Activated gamma-delta T cell treated with Interleukin-2 at 50 U/mL for 16 hours (primary cell): ENCODE results near the gene CAPZA1.
A peak's percentile ranks its signal among the peaks of the same experiment; 100 is the strongest.

Source experiments
- DNase-seq: peaks from one replicate; pipeline ENCODE4 v3.0.0-alpha.2; 2020

Gene CAPZA1

DNA sequence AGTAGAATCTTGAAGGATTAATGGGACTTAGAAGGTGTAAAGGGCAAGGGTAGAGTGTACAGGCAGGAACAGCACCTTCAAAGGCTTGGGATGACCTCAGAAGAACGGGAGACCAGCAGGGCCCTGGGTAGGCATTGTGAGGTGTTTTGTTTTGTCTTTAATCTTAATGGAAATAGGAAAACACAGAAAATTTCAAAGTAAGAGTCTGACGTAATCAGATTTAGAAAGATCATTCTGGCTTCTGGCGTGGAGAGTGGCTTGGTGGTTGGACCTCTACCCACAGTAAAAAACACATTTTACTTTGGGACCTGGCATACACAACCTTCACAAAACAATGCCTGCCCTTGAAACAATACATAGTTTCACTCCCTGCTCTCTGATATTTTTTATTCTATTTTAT is 59.0 kb downstream of the CAPZA1 start:
- DNase-seq: no peak

DNA sequence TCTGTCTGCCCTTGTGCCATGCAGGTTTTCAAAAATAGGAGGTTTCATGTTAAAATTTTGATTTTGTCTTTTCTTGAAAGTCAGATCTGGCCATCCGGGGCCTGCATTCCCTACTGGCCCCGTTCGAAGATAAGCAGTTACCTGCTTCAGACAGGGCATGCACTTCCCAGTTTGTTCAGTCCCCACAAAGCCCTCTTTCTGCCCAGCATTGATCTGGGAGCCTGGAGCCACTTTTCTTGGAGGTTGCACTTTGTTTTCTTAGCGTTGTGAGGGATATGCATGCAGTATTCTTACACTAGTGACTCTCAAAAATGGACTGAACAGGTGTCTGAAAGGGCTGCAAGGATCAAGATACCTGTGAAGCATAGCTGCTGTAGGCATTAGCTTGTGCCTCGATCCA is 66.3 kb downstream of the CAPZA1 start:
- DNase-seq: no peak

DNA sequence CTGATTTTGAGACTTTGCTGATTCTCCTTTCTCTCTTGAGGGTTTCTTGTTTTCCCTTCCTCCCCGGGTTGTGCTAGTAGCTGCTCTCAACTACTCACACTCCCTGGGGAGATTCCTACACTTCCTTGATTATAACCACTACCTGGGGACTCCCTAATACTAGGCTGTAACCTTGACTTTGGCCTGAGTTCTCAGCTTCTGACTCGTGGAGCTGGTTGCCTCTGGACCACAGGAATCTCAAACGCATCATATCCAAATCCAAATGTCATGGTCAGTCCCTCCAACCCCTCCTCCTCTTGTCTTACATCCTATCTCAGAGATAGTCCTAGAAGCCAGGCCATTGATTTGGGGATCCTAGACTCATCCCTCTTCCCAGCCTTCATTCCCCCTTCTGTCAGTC is 66.8 kb downstream of the CAPZA1 start:
- no peak for DNase-seq

DNA sequence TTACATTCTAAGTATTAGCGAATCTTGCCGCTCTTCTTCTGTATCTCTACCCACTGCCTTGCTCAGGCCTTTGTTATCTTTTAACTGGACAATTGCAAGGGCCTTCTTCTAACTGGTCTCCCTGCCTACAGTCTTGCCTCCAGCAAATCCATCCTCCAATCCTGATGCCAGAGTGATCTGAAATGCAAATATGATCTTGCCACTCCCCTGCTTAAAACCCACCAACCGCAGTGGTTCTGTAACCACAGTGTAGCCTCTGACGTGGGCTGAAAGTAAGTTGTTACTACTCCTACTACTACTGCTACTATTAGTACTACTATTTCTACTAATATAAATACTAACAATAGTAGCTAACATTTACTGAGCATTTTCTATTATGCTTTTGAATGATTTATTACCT is 67.2 kb downstream of the CAPZA1 start:
- DNase-seq: no peak

DNA sequence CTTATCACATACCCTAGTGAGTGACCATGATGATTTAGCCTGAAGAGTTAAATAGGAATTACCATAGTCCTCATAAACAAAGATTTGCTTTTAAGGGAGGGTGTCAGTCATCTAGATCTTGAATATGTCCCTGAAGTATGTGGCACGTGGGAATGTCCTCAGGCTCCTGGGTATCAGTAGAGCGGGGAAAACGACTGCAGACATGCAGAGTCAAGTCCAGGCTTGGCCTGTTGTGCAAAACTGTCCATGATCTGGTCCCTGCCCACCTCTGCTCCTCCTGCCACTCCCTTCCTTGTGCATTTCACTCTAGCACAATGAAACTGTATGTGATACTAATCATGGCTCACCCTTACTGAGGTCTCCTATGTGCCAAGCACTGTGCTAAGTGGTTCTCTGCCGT is 67.7 kb downstream of the CAPZA1 start:
- no peak for DNase-seq

DNA sequence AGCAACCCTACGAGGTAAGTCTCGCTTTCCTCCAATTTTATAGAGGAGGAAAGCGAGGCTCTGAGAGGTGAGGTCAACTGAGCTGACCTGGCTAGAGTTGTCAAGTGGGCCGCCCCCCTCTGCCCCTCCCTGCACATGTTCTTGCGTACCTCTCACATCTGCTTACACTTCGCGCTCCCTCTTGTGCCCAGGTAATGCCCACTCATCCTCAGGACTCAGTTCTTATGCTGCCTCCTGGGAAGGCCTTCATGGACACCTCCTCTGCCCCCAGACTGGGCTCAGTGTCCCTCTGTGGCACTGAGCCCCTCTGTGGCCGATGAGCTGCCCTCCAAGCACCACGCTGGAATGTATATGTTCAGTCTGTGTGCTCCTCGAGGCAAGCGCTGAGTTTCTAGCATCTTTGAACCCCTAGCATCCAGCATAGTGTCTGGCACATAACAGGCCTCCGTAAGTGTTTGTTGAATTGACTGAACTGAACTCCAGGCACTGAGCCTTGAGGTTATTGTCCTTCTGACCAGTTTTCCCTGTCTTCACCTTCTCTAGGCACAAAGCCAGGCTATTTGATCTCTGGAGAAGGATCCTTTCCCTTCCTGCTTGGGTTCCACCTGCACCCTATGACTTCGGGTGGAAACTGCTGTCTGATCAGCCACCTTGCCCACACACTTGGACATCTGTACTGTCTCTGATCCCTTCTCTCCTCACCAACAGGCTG is 68.3 kb downstream of the CAPZA1 start:
- DNase-seq: no peak

DNA sequence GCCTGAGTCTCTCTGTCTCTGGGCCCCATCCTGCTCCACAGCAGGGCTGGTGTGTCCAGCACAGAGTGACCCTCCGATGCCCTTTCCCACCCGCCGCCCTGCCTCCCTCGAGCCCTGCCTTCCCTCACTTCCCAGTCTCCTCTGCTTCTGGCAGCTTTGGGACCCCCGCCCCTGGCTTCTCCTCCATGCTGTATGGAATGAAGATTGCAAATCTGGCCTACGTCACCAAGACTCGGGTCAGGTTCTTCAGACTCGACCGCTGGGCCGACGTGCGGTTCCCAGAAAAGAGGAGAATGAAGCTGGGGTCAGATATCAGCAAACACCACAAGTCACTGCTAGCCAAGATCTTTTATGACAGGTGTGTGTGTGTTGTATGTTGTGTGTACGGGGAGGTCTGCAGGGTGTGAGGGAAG is 69.2 kb downstream of the CAPZA1 start:
- DNase-seq: no peak

DNA sequence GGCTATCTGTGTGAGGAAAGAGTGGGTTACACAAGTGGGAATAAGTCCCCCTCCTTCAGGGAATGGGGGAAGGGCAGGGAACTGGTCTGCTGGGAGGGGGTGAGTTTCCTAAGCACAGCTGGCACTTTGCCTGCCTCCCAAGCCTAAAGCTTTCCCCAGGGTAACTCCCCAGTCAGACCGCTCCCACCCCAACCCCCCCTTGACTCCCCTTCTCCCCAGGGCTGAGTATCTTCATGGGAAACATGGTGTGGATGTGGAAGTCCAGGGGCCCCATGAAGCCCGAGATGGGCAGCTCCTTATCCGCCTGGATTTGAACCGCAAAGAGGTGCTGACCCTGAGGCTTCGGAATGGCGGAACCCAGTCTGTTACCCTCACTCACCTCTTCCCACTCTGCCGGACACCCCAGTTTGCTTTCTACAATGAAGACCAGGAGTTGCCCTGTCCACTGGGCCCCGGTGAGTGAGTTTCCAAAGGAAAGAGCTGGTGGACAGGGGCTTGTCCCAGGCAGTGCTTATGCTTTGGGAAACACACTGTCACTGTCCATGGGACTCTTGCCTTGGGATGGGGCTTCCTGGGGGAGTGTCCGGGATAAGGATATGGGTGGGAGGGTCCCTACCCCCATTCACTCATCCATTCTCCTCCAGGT is 69.7 kb downstream of the CAPZA1 start:
- DNase-seq: no peak

DNA sequence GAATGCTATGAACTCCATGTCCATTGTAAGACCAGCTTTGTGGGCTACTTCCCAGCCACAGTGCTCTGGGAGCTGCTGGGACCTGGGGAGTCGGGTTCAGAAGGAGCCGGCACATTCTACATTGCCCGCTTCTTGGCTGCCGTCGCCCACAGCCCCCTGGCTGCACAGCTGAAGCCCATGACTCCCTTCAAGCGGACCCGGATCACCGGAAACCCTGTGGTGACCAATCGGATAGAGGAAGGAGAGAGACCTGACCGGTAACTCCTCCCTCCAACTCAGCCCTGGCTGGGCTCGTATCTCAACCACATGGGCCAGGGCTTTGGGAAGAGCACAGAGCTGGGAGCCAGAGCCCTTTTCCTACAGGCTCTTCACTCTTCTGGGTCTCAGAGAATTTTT is 70.2 kb downstream of the CAPZA1 start:
- DNase-seq: no peak

DNA sequence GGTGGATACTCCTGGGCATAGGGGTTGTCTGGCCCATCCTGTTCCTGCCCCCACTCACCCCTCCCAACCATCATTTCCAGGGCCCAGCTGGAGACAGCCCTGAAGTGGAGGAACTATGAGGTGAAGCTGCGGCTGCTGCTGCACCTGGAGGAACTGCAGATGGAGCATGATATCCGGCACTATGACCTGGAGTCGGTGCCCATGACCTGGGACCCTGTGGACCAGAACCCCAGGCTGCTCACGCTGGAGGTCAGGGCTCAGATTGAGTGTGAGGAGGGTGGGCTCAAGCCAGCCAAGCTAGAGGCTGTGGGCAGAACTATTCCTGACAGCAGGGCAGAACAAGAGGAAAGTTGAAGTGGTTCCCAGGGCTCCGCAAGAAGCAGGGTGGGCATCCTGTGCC is 73.0 kb downstream of the CAPZA1 start:
- DNase-seq: no peak

DNA sequence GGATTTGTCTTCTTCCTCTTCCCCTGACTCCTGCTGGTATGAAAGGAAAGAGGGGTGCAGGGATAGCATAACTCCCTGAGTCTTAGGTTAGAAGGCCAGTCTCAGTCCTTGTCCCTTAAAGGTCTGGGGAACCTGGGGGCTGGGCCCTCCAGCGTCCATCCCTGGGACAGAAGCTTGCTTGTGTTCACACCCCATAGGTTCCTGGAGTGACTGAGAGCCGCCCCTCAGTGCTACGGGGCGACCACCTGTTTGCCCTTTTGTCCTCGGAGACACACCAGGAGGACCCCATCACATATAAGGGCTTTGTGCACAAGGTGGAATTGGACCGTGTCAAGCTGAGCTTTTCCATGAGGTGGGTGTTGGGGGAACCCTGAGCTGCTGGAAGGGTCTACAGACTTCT is 74.2 kb downstream of the CAPZA1 start:
- no peak for DNase-seq

DNA sequence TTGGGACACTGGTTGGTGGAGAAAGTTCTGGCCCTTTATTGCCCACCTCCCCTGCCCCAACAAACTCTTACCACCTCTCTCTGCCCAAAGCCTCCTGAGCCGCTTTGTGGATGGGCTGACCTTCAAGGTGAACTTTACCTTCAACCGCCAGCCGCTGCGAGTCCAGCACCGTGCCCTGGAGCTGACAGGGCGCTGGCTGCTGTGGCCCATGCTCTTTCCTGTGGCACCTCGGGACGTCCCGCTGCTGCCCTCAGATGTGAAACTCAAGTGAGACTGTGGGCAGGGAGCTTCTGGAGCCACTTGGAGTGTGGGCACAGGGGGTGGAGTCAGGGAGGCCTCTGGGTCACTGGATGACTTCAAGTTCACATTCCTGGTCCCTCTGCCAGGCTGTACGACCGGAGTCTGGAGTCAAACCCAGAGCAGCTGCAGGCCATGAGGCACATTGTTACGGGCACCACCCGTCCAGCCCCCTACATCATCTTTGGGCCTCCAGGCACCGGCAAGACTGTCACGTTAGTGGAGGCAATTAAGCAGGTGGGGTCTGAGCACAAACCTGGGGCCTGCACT is 74.8 kb downstream of the CAPZA1 start:
- no peak for DNase-seq

DNA sequence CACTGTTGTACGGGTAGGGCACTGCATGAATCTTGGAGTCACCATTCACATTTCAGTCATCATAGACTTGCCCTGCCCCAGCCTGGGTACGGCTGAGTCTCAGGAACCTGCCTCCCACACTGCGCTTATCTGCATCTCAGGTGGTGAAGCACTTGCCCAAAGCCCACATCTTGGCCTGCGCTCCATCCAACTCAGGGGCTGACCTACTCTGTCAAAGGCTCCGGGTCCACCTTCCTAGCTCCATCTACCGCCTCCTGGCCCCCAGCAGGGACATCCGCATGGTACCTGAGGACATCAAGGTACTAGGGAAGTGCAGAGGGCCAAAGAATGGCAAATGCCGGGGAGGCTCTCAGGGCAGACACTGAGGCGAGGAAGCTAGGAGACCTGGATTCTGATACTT is 75.6 kb downstream of the CAPZA1 start:
- no peak for DNase-seq

DNA sequence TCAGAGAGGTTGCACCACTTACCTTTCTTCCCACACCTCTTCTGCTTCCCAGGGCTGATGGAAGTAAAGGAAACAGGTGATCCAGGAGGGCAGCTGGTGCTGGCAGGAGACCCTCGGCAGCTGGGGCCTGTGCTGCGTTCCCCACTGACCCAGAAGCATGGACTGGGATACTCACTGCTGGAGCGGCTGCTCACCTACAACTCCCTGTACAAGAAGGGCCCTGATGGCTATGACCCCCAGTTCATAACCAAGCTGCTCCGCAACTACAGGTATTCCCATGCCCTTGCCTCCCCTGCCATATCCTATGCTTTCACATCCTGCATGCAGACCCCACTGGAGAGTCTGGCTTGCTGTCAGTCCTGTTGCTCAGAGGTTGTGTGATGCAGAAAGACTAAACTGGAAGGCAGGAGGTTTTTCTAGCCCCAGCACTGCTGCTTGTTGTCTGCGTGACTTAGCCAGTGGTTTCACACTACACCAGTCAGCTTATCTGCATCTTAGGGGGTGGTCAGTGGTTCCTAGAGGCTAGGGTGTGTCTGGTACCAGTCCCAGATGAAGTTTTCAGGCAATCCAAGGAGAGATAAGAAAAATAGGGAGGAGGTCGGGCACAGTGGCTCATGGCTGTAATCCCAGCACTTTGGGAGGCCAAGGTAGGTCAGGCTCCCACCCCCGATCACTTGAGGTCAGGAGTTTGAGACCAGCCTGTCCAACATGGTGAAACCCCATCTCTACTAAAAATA is 77.1 kb downstream of the CAPZA1 start:
- no peak for DNase-seq

DNA sequence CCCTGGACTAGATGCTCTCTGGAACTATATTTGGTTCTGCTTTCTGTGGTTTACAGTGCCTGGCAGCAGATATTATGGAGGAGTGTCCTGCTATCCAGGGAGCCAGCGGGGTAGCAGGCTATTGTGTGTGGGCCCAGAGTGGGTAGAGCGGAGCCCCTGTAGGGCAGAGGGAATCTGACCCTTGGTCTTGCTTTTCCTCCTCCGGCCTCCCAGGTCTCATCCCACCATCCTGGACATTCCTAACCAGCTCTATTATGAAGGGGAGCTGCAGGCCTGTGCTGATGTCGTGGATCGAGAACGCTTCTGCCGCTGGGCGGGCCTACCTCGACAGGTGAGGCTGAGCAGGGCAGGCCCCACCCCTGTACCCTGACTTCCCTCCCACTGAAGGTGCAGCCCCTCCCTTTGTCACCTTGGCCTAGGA is 78.2 kb downstream of the CAPZA1 start:
- DNase-seq: no peak

DNA sequence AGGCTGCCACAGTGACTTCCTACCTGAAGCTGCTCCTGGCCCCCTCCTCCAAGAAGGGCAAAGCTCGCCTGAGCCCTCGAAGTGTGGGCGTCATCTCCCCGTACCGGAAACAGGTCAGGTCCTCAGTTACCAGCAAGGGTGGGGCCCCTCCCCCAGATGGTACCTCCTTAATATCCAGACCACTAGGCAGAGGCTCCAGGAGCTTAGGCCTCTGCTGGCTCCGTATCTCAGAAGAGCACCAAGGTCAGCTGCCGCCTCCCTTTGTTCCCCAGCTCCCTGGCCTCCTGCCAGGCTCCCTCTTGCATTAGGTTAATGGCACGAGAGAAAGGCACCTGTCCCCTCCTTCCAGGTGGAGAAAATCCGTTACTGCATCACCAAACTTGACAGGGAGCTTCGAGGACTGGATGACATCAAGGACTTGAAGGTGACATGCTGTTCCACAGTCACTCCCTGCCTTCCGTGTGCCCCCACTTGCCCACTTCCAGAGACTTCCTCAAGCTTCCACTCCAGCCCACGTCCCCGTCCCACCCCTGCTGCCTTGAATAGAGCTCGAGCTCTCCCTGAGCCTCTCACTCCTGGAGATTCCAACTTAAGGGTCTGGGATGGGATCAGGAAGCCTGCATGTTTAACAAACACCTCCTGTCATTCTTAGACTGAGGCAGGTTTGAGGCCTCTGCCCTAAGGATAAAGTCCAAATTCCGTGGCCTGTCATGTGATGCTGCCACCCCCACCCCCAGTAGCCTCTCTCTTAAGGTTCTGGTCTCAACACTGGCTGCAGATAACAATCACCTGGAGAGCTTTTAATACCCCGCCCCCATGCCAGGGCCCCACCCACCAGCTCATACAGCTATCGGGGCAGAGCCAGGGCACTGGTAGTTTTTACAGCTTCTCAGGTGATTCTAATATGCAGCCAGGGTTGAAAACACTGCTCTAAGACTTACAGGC is 79.0 kb downstream of the CAPZA1 start:
- DNase-seq: no peak

DNA sequence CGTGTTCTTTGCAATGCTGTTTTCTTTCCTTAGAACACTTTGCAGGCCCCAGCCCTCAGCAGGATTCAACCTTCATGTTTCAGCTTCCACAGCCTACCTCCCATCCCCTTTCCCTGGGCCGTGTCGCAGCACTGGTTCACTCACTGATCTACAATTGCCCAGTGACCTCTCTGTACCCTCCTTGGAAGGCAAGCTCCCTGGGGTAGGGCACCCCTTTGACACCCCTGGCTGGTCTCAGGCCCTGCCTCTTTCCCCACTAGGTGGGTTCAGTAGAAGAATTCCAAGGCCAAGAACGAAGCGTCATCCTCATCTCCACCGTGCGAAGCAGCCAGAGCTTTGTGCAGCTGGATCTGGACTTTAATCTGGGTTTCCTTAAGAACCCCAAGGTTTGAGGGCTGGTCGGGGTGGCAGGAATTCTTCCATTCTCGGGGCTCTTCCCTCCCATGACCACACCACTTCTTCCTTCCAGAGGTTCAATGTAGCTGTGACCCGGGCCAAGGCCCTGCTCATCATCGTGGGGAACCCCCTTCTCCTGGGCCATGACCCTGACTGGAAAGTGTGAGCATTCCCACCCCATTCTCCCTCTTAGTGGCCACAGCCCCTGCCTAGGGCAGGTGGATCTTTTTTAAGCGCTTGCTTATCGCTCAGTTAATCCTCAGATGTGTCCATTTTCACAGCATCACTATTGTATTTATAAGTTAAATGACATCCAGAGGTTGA is 80.0 kb downstream of the CAPZA1 start:
- DNase-seq: no peak

DNA sequence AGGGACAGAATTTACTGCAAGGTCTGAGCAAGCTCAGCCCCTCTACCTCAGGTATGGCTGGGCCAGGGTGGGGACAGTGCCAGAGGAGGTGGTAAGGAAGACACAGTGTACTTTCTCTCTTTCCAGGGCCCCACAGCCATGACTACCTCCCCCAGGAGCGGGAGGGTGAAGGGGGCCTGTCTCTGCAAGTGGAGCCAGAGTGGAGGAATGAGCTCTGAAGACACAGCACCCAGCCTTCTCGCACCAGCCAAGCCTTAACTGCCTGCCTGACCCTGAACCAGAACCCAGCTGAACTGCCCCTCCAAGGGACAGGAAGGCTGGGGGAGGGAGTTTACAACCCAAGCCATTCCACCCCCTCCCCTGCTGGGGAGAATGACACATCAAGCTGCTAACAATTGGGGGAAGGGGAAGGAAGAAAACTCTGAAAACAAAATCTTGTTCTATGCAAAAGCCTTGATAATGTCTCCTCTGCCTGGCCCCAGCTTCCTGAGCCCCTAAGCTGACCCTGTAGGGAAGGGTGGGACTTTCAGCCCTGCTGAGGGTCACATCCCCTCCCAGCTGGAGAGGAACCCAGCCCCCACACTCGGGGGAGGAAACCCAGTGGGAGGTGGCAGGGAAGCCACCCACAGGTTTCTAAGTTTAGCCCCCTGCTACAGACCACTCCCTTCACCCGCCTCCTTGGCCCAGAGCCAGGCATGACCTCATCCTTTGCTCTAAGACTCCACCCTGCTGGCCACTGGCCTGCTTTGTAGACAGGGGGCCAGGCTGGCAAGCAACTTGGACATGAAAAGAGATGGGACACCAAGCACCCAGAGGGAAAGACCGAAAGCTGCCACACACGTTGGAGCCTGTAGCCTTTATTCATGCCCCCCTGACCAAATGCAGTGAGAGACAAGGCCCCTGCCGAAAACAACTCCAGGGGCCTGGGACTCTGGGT is 80.9 kb downstream of the CAPZA1 start:
- DNase-seq: peak; percentile 69

DNA sequence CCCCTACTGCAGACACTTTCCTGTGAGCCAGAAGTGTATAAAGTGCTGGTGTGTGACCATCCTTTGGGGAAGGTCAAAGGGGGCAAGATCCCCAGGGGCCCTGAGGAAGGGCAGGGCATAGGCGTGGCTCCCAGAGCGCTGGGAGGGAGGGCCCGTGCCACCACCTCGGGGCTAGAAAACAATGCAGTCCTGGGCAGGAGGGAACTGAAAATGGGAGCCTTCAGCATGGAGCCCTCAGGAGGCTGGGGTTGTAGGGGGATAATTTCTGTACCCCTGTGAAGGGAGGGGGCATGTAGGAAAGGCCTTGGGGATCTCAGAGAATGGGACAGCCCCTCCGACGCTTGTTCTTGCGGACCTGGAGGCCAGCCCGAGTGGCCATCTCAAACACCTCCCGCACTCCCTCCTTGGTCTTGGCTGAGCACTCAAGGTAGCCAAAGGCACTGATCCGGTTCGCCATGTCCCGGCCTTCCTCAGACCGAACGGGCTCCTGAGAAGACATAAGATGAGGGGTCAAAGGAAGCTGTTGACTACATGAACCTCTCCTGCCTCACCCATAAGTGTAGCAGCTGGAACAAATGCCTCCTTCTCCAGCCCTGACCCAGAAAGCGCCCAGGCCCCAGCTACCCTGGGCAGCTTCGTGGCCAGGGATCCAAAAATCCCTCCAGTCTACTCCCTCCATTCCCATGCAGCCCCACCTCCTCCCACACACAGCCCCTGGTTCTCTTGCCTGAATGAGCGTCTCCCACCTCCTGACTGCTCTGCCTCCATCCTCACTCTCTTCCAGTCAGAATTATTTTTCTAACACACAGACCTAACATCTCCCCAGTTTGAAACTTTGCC is 81.8 kb downstream of the CAPZA1 start:
- no peak for DNase-seq

DNA sequence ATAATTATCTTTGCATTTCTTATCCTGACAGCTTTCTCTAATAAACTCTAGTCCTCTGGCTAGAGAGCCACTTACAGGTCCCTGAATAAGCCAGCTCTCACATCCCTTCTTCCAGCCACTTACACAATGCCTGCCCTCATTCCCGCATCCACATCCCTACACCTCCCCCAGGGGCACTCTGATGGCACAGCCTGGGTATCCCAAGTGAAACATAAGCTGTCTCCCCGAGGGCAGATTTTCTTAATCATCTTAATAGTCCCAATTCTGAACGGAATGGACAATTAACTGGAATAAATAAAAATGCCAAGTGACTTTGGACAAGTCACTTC is 82.4 kb downstream of the CAPZA1 start:
- DNase-seq: no peak
